Osteoblast (primary cell): Measurements from ENCODE around the gene PLXNB1. TPM values are rescaled to one million over a fixed set of nuclear protein-coding genes. Genes with fewer than 3 reads are reported as not detected.
A peak's percentile ranks its signal among the peaks of the same experiment; 100 is the strongest.

ENCODE experiments used
- DNase-seq: peaks from one replicate; pipeline ENCODE4 v3.0.0; 2011; ENCODE audit warnings: low spot score, mixed read lengths; ENCODE audit not compliant: insufficient read length; ENCODE audit errors: missing footprints
- H2AFZ ChIP-seq: 2 replicates; pipeline ENCODE4 v1.6.0; 2011; ENCODE audit warnings: mild to moderate bottlenecking, low read length
- H3K27ac ChIP-seq: 2 replicates; pipeline ENCODE4 v1.5.1; 2011; ENCODE audit warnings: mild to moderate bottlenecking, low read depth, low read length, moderate library complexity
- H3K27me3 ChIP-seq: 2 replicates; pipeline ENCODE4 v1.6.0; 2012; ENCODE audit warnings: mild to moderate bottlenecking, control low read depth, inconsistent platforms, low read length, moderate library complexity; ENCODE audit not compliant: insufficient read depth
- H3K36me3 ChIP-seq: 2 replicates; pipeline ENCODE4 v1.5.1; 2011; ENCODE audit warnings: mild to moderate bottlenecking, low read length, control low read depth, moderate library complexity; ENCODE audit not compliant: insufficient read depth
- H3K4me1 ChIP-seq: 2 replicates; pipeline ENCODE4 v1.5.1; 2011; ENCODE audit warnings: mild to moderate bottlenecking, low read length, control low read depth, moderate library complexity; ENCODE audit not compliant: insufficient read depth
- H3K4me2 ChIP-seq: 2 replicates; pipeline ENCODE4 v1.6.0; 2011; ENCODE audit warnings: mild to moderate bottlenecking, low read length; ENCODE audit not compliant: insufficient read depth
- H3K4me3 ChIP-seq: fragments of 200-600 bp; sonication (generic); 3 replicates; pipeline ENCODE4 v1.5.1; 2012; ENCODE audit warnings: mild to moderate bottlenecking, low read length, inconsistent platforms; ENCODE audit not compliant: insufficient read depth
- H3K79me2 ChIP-seq: 2 replicates; pipeline ENCODE4 v1.6.0; 2012; ENCODE audit warnings: mild to moderate bottlenecking, low read length, control low read depth, inconsistent platforms; ENCODE audit not compliant: insufficient read depth
- H3K9me3 ChIP-seq: 2 replicates; pipeline ENCODE4 v1.5.1; 2011; ENCODE audit warnings: low read depth, low read length, control low read depth
- H4K20me1 ChIP-seq: 2 replicates; pipeline ENCODE4 v1.6.0; 2012; ENCODE audit warnings: mild to moderate bottlenecking, low read length, control low read depth; ENCODE audit not compliant: insufficient read depth
- CTCF ChIP-seq: IDR thresholded peaks from 2 replicates; pipeline ENCODE4 v1.5.1; 2011; ENCODE audit warnings: mild to moderate bottlenecking, low read depth, low read length, moderate library complexity; ENCODE audit errors: extremely low read depth
- total RNA-seq: library from RNA; depleted of rRNA; stranded (reverse); fragments of >200 nt; gene quantifications from 2 replicates; pipeline ENCODE4 v1.2.3, GENCODE V29; 2012

The PLXNB1 gene
- total RNA-seq, 1 donor: 33.7 TPM

- H3K4me2 ChIP-seq: peak within 1 kb of the TSS; percentile 86
- H3K4me1 ChIP-seq: peaks cover 12% of the 10 kb centered on the region
- TF ChIP-seq CTCF: no peak
- no peaks in the 10 kb centered on the region for H3K27me3 ChIP-seq
- peaks cover 48% of the 10 kb centered on the region for H3K79me2 ChIP-seq
- H3K27ac ChIP-seq: peak within 1 kb of the TSS; percentile 64
- DNase-seq: peak; percentile 99
- peak within 1 kb of the TSS; percentile 85 for H3K4me3 ChIP-seq
- peaks cover 9% of the 10 kb centered on the region for H4K20me1 ChIP-seq
- peak within 1 kb of the TSS; percentile 91 for H2AFZ ChIP-seq
- H3K36me3 ChIP-seq: peaks cover 26% of the 10 kb centered on the region
- H3K9me3 ChIP-seq: no peaks in the 10 kb centered on the region
These were observed 10.1 kb upstream of the PLXNB1 start, which contains the start of the genes CCDC51 and TMA7 for GRCh38 chr3:48439820-48440589. CCDC51 (minus strand) TSS chr3:48440119; CDS start chr3:48435128, 4,991 bp downstream. TMA7 (plus strand) TSS chr3:48440257; CDS start chr3:48440297, 40 bp downstream.

GRCh38 chr3:48437812-48438211 is 7.9 kb upstream of the PLXNB1 start:
- no peaks in the 10 kb centered on the region for H3K27me3 ChIP-seq
- H3K79me2 ChIP-seq: peaks cover 42% of the 10 kb centered on the region
- H3K4me1 ChIP-seq: peaks cover 23% of the 10 kb centered on the region
- H2AFZ ChIP-seq: no peak overlapping the region
- H3K4me3 ChIP-seq: no peak overlapping the region
- no peak for DNase-seq
- no peak overlapping the region for H3K27ac ChIP-seq
- peaks cover 9% of the 10 kb centered on the region for H4K20me1 ChIP-seq
- H3K9me3 ChIP-seq: no peaks in the 10 kb centered on the region
- no peak overlapping the region for H3K4me2 ChIP-seq
- TF ChIP-seq CTCF: no peak
- H3K36me3 ChIP-seq: peaks cover 24% of the 10 kb centered on the region

- peak; percentile 38 for DNase-seq
- peaks cover 35% of the 10 kb centered on the region for H3K79me2 ChIP-seq
- TF ChIP-seq CTCF: no peak
- peaks cover 27% of the 10 kb centered on the region for H3K36me3 ChIP-seq
- H3K4me1 ChIP-seq: peaks cover 23% of the 10 kb centered on the region
- no peak overlapping the region for H3K4me2 ChIP-seq
- no peaks in the 10 kb centered on the region for H3K9me3 ChIP-seq
- no peaks in the 10 kb centered on the region for H3K27me3 ChIP-seq
- H2AFZ ChIP-seq: no peak overlapping the region
- no peak overlapping the region for H3K27ac ChIP-seq
- H3K4me3 ChIP-seq: no peak overlapping the region
- peaks cover 9% of the 10 kb centered on the region for H4K20me1 ChIP-seq
These were observed 7.0 kb upstream of the PLXNB1 start for GRCh38 chr3:48436855-48437254.

GRCh38 chr3:48436477-48436787 is 6.5 kb upstream of the PLXNB1 start:
- Histone ChIP-seq H3K79me2 (peaks cover 30% of the 10 kb centered on the region), H2AFZ (no peak overlapping the region), H3K9me3 (no peaks in the 10 kb centered on the region), H3K36me3 (peaks cover 23% of the 10 kb centered on the region), H3K27ac (no peak overlapping the region), H3K27me3 (no peaks in the 10 kb centered on the region), H3K4me3 (no peak overlapping the region), H4K20me1 (peaks cover 5% of the 10 kb centered on the region), H3K4me2 (no peak overlapping the region), H3K4me1 (peaks cover 19% of the 10 kb centered on the region)
- DNase-seq: peak; percentile 53
- TF ChIP-seq CTCF: no peak
